HepG2 (cell line): ENCODE data around the gene GLE1. TPM values are rescaled to one million over a fixed set of nuclear protein-coding genes. Genes with fewer than 3 reads are reported as not detected.

ENCODE experiments used
- ATAC-seq: fragments of 200-7000 bp; cut with Tn5 transposase; 3 replicates; pipeline ENCODE4 v1.9.1; 2020; ENCODE audit warnings: mild to moderate bottlenecking, moderate library complexity
- BruUV-seq: library from RNA; stranded (reverse); fragments of 400-500 nt; replicated peaks from 2 replicates; lab custom pipeline; 2021; lab: Mats Ljungman, UMichigan
- CTCF ChIA-PET: fragments of 300-600 bp; formaldehyde crosslinking; extraction: SDS; loops from one replicate; lab custom pipeline; 2021; ENCODE audit warnings: low total read pairs, inconsistent platforms, low intra/inter-chr PET ratio; lab: Yijun Ruan, JAX
- POLR2A ChIA-PET: fragments of 350-600 bp; sonication (Branson Sonifier 250); formaldehyde crosslinking; loops from one replicate; lab custom pipeline; 2020; ENCODE audit warnings: antibody characterized with exemption, inconsistent platforms; lab: Yijun Ruan, JAX
- DNase-seq: peaks from one replicate; pipeline ENCODE4 v3.0.0-alpha.2; 2015; ENCODE audit warnings: low spot score
- FAIRE-seq: peaks from 3 replicates; lab custom pipeline; 2011; peaks lifted over from hg19 to GRCh38; lab: Jason Lieb, UNC
- H2AFZ ChIP-seq: one replicate; pipeline ENCODE4 v1.6.1; 2011; ENCODE audit warnings: low read length, inconsistent platforms
- H3K27ac ChIP-seq: fragments of 300-600 bp; 3 replicates; pipeline ENCODE4 v1.8.0; 2011; ENCODE audit warnings: mixed run types, mild to moderate bottlenecking, mixed read lengths, low read length, inconsistent platforms; ENCODE audit not compliant: insufficient read depth; ENCODE audit errors: extremely low read length
- H3K27me3 ChIP-seq, 2 experiments: fragments of 200-600 bp in 1 of 2; 2 replicates in 1 of 2; 3 replicates in 1 of 2; pipeline versions ENCODE4 v1.6.0 to v1.8.0; 2011; ENCODE audit warnings: low read length in 2 of 2, mild to moderate bottlenecking in 2 of 2, moderate library complexity in 2 of 2, inconsistent platforms in 1 of 2; ENCODE audit not compliant: insufficient read depth in 2 of 2, control insufficient read depth in 1 of 2
- H3K36me3 ChIP-seq, 2 experiments: fragments of 200-600 bp in 1 of 2; replicated peaks in 1 of 2; 2 replicates in 1 of 2; 3 replicates in 1 of 2; pipeline versions ENCODE4 v1.5.1 to v1.8.0; 2011; ENCODE audit warnings: low read length in 2 of 2, inconsistent platforms in 1 of 2; ENCODE audit not compliant: insufficient read depth in 2 of 2, control insufficient read depth in 1 of 2
- H3K4me1 ChIP-seq: 2 replicates; pipeline ENCODE4 v1.5.1; 2012; ENCODE audit warnings: low read length, inconsistent platforms; ENCODE audit not compliant: insufficient read depth
- H3K4me2 ChIP-seq: 2 replicates; pipeline ENCODE4 v1.6.0; 2011; ENCODE audit warnings: low read depth, low read length, inconsistent platforms
- H3K4me3 ChIP-seq, 3 experiments: fragments of 200-600 bp in 1 of 3; sonication (generic), shearing (Covaris generic) in 1 of 3; replicated peaks in 1 of 3; 2 replicates each; pipeline ENCODE4 v1.5.1; 2011 to 2016; ENCODE audit warnings: low read length in 3 of 3, inconsistent platforms in 2 of 3, low read depth in 2 of 3, mild to moderate bottlenecking in 2 of 3, control low read depth in 1 of 3, mixed read lengths in 1 of 3; ENCODE audit not compliant: insufficient read depth in 1 of 3
- H3K79me2 ChIP-seq: one replicate; pipeline ENCODE4 v1.6.1; 2011; ENCODE audit warnings: low read length, inconsistent platforms; ENCODE audit not compliant: insufficient read depth
- H3K9ac ChIP-seq: 2 replicates; pipeline ENCODE4 v1.6.0; 2011; ENCODE audit warnings: mild to moderate bottlenecking, low read depth, low read length, inconsistent platforms; ENCODE audit not compliant: insufficient read depth
- H3K9me3 ChIP-seq: 2 replicates; pipeline ENCODE4 v1.5.1; 2012; ENCODE audit warnings: mild to moderate bottlenecking, low read length
- H4K20me1 ChIP-seq: 2 replicates; pipeline ENCODE4 v1.6.0; 2011; ENCODE audit warnings: inconsistent platforms, mild to moderate bottlenecking, low read length, moderate library complexity; ENCODE audit not compliant: insufficient read depth
- AKAP8 ChIP-seq: sonication (generic); formaldehyde crosslinking; IDR thresholded peaks from 2 replicates; pipeline ENCODE4 v1.5.1; 2020; ENCODE audit warnings: mild to moderate bottlenecking, missing genetic modification reagents
- MYC ChIP-seq: sonication (generic); formaldehyde crosslinking; IDR thresholded peaks from 2 replicates; pipeline ENCODE4 v1.9.0; 2021; ENCODE audit warnings: missing genetic modification reagents, borderline replicate concordance
- PLRG1 ChIP-seq: fragments of 450-650 bp; conservative IDR thresholded peaks from 2 replicates; pipeline ENCODE4 v1.6.1; 2016
- SETDB1 ChIP-seq: sonication (generic); formaldehyde crosslinking; IDR thresholded peaks from 2 replicates; pipeline ENCODE4 v1.5.1; 2020; ENCODE audit warnings: missing genetic modification reagents, mild to moderate bottlenecking, borderline replicate concordance
- THAP11 ChIP-seq: IDR thresholded peaks from 2 replicates; pipeline ENCODE4 v1.6.1; 2016; ENCODE audit warnings: missing biosample characterization, missing genetic modification reagents
- ZFP37 ChIP-seq: sonication (generic); formaldehyde crosslinking; IDR thresholded peaks from 2 replicates; pipeline ENCODE4 v1.4.0; 2020; ENCODE audit warnings: missing genetic modification reagents, borderline replicate concordance
- ZNF136 ChIP-seq: sonication (generic); formaldehyde crosslinking; IDR thresholded peaks from 2 replicates; pipeline ENCODE4 v1.8.1; 2022; ENCODE audit warnings: low read depth, mild to moderate bottlenecking, moderate library complexity, missing genetic modification reagents
- ZNF234 ChIP-seq: sonication (generic); formaldehyde crosslinking; conservative IDR thresholded peaks from 2 replicates; pipeline ENCODE4 v1.5.1; 2020; ENCODE audit warnings: mild to moderate bottlenecking, missing genetic modification reagents
- ZNF451 ChIP-seq: sonication (generic); formaldehyde crosslinking; IDR thresholded peaks from 2 replicates; pipeline ENCODE4 v1.5.0; 2020; ENCODE audit warnings: mild to moderate bottlenecking, missing genetic modification reagents
- ZNF766 ChIP-seq: sonication (generic); formaldehyde crosslinking; IDR thresholded peaks from 2 replicates; pipeline ENCODE4 v1.5.0; 2020; ENCODE audit warnings: missing genetic modification reagents, borderline replicate concordance
- ZNF83 ChIP-seq: sonication (generic); formaldehyde crosslinking; IDR thresholded peaks from 2 replicates; pipeline ENCODE4 v1.4.0; 2020; ENCODE audit warnings: missing genetic modification reagents, mild to moderate bottlenecking, borderline replicate concordance
- in situ Hi-C: cut with HindIII; loops from 2 replicates; pipeline ENCODE4 v1.10.0; 2017; ENCODE audit warnings: low pct_unique_long_range_greater_than_20kb; ENCODE audit not compliant: extremely low pct_ligation_motif_present
- intact Hi-C: fragments of 100-400 bp; cut with micrococcal nuclease; formaldehyde crosslinking; loops from one replicate; pipeline ENCODE4 v1.10.0; 2022; ENCODE audit not compliant: unreplicated experiment
- polyA plus RNA-seq, 8 experiments: library from polyadenylated mRNA; depleted of rRNA in 3 of 8; stranded (reverse) in 7 of 8; unstranded in 1 of 8; fragments of >200 nt; fragmentation: Illumina TruSeq in 4 of 8; extraction: Trizol in 4 of 8; gene quantifications; 2 replicates each; pipeline versions ENCODE4 v1.2.1 to v1.2.3, GENCODE V29; 2011 to 2016; ENCODE audit warnings: low read depth in 4 of 8, missing spikeins in 1 of 8, mixed read lengths in 1 of 8; ENCODE audit not compliant: insufficient read depth in 1 of 8
- total RNA-seq, 5 experiments: library from RNA; depleted of rRNA; stranded (reverse); fragments of >200 nt; fragmentation: Illumina TruSeq; extraction: Trizol; gene quantifications; 2 replicates each; pipeline ENCODE4 v1.2.3, GENCODE V29; 2016; ENCODE audit warnings: low read depth in 1 of 5
- TF ChIP-seq, protein P1 (sequence below): sonication (generic); formaldehyde crosslinking; IDR thresholded peaks from 2 replicates; pipeline ENCODE4 v1.4.0; 2020; ENCODE audit warnings: low read depth, mild to moderate bottlenecking, missing genetic modification reagents
- TF ChIP-seq, protein P2 (sequence below): sonication (generic); formaldehyde crosslinking; IDR thresholded peaks from 2 replicates; pipeline ENCODE4 v1.5.0; 2020; ENCODE audit warnings: missing genetic modification reagents
- TF ChIP-seq, protein P3 (sequence below): IDR thresholded peaks from 2 replicates; pipeline ENCODE4 v1.6.1; 2016; ENCODE audit warnings: low read depth, borderline replicate concordance
- TF ChIP-seq, protein P4 (sequence below): sonication (generic); formaldehyde crosslinking; IDR thresholded peaks from 2 replicates; pipeline ENCODE4 v1.5.1; 2020; ENCODE audit warnings: missing genetic modification reagents, mild to moderate bottlenecking, borderline replicate concordance
- TF ChIP-seq, protein P5 (sequence below): sonication (generic); formaldehyde crosslinking; IDR thresholded peaks from 2 replicates; pipeline ENCODE4 v1.5.0; 2020; ENCODE audit warnings: mild to moderate bottlenecking, missing genetic modification reagents

GLE1 gene
- total and polyA plus RNA-seq, 2 of the 13 experiments (the other 11 are each of a cell fraction or from before 2014, with no cell fraction given): 14.7 to 28.8 TPM

GRCh38 chr9:128486201-128486600, 18.3 kb upstream of the GLE1 start:
- peaks cover 30 to 68% of the 10 kb centered on the region in 2 experiments for H3K36me3 ChIP-seq
- H3K9ac ChIP-seq: no peak overlapping the region
- no TSS peak for BruUV-seq
- POLR2A ChIA-PET: interaction anchor here (0.5 kb wide), 1 partner anchor 199 kb away, joined by 3 read pairs; no protein-coding TSS in a partner anchor
- no peaks in the 10 kb centered on the region for H3K27me3 ChIP-seq
- in situ Hi-C loops: no loop called here
- ATAC-seq (no peak), FAIRE-seq (no peak), DNase-seq (no peak)
- no peaks in the 10 kb centered on the region for H3K79me2 ChIP-seq
- H3K27ac ChIP-seq: no peak overlapping the region
- H3K4me3 ChIP-seq: no peak overlapping the region
- no peaks in the 10 kb centered on the region for H3K4me1 ChIP-seq
- no peak overlapping the region for H3K4me2 ChIP-seq
- TF ChIP-seq ZNF451 (CRISPR knock-in tag): no peak
- no peak for TF ChIP-seq MYC (CRISPR knock-in tag)
- TF ChIP-seq SETDB1 (CRISPR knock-in tag): no peak
- TF ChIP-seq, protein P1, sequence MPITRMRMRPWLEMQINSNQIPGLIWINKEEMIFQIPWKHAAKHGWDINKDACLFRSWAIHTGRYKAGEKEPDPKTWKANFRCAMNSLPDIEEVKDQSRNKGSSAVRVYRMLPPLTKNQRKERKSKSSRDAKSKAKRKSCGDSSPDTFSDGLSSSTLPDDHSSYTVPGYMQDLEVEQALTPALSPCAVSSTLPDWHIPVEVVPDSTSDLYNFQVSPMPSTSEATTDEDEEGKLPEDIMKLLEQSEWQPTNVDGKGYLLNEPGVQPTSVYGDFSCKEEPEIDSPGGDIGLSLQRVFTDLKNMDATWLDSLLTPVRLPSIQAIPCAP: no peak
- TF ChIP-seq PLRG1: no peak
- TF ChIP-seq, protein P2, sequence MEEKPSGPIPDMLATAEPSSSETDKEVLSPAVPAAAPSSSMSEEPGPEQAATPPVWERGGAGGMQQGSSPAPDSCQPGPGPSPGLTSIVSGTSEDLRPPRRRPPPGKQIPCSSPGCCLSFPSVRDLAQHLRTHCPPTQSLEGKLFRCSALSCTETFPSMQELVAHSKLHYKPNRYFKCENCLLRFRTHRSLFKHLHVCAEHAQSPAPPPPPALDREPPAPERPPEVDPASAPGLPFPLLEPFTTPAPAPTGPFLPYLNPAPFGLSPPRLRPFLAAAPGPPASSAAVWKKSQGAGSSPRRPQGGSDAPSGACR: no peak
- TF ChIP-seq, protein P3, sequence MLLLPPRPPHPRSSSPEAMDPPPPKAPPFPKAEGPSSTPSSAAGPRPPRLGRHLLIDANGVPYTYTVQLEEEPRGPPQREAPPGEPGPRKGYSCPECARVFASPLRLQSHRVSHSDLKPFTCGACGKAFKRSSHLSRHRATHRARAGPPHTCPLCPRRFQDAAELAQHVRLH (CRISPR knock-in tag): no peak
- no peak for TF ChIP-seq AKAP8 (CRISPR knock-in tag)
- no peak for TF ChIP-seq ZNF234
- no peak for TF ChIP-seq ZNF136
- TF ChIP-seq, protein P4, sequence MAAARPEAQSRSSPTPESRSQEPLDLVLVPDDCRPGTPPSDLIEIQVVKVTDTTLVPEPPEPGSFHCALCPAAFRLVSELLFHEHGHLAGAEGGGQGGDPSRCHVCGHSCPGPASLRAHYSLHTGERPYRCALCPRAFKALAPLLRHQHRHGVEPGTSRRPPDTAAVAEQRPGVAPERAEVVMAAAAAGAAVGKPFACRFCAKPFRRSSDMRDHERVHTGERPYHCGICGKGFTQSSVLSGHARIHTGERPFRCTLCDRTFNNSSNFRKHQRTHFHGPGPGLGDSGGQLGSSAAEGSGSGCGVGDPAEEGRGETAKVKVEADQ (CRISPR knock-in tag): no peak
- no peak for TF ChIP-seq ZFP37
- no peak for TF ChIP-seq ZNF83 (CRISPR knock-in tag)
- TF ChIP-seq, protein P5, sequence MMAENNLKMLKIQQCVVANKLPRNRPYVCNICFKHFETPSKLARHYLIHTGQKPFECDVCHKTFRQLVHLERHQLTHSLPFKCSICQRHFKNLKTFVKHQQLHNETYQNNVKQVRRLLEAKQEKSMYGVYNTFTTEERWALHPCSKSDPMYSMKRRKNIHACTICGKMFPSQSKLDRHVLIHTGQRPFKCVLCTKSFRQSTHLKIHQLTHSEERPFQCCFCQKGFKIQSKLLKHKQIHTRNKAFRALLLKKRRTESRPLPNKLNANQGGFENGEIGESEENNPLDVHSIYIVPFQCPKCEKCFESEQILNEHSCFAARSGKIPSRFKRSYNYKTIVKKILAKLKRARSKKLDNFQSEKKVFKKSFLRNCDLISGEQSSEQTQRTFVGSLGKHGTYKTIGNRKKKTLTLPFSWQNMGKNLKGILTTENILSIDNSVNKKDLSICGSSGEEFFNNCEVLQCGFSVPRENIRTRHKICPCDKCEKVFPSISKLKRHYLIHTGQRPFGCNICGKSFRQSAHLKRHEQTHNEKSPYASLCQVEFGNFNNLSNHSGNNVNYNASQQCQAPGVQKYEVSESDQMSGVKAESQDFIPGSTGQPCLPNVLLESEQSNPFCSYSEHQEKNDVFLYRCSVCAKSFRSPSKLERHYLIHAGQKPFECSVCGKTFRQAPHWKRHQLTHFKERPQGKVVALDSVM (CRISPR knock-in tag): no peak
- TF ChIP-seq ZNF766 (CRISPR knock-in tag): no peak
- no peak for TF ChIP-seq THAP11
- H2AFZ ChIP-seq: no peak overlapping the region
- intact Hi-C loops: no loop called here
- no peaks in the 10 kb centered on the region for H4K20me1 ChIP-seq
- no peaks in the 10 kb centered on the region for H3K9me3 ChIP-seq
- CTCF ChIA-PET: no interaction called here
